ENCODE data around the gene CAPN13.

DNA sequence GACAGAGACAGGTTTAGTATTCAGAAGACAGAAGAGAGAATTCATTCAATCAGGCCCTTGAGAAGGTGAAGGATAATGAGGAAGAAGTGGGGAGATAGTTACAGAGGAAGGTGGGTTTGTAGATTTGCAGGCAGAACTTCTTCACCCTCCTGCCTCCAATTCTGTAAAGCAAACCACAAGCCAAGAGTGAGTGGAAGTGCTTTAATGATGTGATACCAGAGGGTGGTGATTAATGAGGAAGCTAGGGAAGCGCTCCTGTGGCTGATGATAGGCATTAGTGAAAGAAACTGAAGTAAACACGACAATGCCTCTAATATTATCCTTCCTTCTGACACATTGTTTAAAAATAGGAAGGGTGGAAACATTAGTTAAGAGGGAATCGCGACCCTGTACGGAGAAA is 78.2 kb downstream of the CAPN13 start:
- no peak for TF ChIP-seq POLR2A (IDR thresholded peaks at IDR 0.05)
- TF ChIP-seq, protein P1, sequence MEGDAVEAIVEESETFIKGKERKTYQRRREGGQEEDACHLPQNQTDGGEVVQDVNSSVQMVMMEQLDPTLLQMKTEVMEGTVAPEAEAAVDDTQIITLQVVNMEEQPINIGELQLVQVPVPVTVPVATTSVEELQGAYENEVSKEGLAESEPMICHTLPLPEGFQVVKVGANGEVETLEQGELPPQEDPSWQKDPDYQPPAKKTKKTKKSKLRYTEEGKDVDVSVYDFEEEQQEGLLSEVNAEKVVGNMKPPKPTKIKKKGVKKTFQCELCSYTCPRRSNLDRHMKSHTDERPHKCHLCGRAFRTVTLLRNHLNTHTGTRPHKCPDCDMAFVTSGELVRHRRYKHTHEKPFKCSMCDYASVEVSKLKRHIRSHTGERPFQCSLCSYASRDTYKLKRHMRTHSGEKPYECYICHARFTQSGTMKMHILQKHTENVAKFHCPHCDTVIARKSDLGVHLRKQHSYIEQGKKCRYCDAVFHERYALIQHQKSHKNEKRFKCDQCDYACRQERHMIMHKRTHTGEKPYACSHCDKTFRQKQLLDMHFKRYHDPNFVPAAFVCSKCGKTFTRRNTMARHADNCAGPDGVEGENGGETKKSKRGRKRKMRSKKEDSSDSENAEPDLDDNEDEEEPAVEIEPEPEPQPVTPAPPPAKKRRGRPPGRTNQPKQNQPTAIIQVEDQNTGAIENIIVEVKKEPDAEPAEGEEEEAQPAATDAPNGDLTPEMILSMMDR (IDR thresholded peaks at IDR 0.05), result no peak

Data from Peyer's patch (tissue), 4 donors.